ENCODE measurements around the gene GNMT. TPM values are rescaled to one million over a fixed set of nuclear protein-coding genes. Genes with fewer than 3 reads are reported as not detected.

GNMT gene
- total RNA-seq, 1 donor from 2014 or later = 0.54 TPM

- H3K4me3 Mint-ChIP-seq (ENCODE audit: unreplicated experiment) = no peak overlapping the region
- DNase-seq = no peak
- H3K27ac Mint-ChIP-seq (ENCODE audit: unreplicated experiment) = no peak overlapping the region
- TF ChIP-seq, protein P1, sequence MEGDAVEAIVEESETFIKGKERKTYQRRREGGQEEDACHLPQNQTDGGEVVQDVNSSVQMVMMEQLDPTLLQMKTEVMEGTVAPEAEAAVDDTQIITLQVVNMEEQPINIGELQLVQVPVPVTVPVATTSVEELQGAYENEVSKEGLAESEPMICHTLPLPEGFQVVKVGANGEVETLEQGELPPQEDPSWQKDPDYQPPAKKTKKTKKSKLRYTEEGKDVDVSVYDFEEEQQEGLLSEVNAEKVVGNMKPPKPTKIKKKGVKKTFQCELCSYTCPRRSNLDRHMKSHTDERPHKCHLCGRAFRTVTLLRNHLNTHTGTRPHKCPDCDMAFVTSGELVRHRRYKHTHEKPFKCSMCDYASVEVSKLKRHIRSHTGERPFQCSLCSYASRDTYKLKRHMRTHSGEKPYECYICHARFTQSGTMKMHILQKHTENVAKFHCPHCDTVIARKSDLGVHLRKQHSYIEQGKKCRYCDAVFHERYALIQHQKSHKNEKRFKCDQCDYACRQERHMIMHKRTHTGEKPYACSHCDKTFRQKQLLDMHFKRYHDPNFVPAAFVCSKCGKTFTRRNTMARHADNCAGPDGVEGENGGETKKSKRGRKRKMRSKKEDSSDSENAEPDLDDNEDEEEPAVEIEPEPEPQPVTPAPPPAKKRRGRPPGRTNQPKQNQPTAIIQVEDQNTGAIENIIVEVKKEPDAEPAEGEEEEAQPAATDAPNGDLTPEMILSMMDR (IDR thresholded peaks at IDR 0.05; ENCODE audit: partially characterized antibody, unreplicated experiment) = no peak
- H3K27me3 Mint-ChIP-seq (ENCODE audit: unreplicated experiment) = peaks cover 1% of the 10 kb centered on the region
- no peaks in the 10 kb centered on the region for H3K36me3 Mint-ChIP-seq (ENCODE audit: unreplicated experiment)
- no peaks in the 10 kb centered on the region for H3K9me3 Mint-ChIP-seq (ENCODE audit: unreplicated experiment)
- peaks cover under 1% of the 10 kb centered on the region for H3K4me1 Mint-ChIP-seq (ENCODE audit: low read depth, unreplicated experiment)
These were observed 44.3 kb upstream of the GNMT start for GRCh38 chr6:42916288-42916687.

DNA sequence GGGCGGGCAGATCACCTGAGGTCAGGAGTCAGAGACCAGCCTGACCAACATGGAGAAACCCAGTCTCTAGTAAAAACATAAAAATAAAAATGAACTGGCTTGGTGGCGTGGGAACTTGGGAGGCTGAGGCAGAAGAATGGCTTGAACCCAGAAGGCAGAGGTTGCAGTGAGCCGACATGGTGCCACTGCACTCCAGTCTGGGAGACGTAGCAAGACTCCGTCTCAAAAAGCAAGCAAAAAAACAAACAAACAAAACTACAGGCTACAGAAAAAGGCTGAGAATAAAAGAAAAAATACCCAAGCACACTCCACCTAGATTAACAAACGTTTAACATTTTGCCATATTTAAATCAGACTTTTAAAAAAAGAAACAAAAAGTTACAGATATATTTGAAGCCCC, 38.8 kb upstream of the GNMT start:
- Mint-ChIP-seq H3K4me3 (ENCODE audit: unreplicated experiment) (no peak overlapping the region), H3K9me3 (ENCODE audit: unreplicated experiment) (no peaks in the 10 kb centered on the region), H3K27ac (ENCODE audit: unreplicated experiment) (no peak overlapping the region), H3K36me3 (ENCODE audit: unreplicated experiment) (no peaks in the 10 kb centered on the region), H3K4me1 (ENCODE audit: low read depth, unreplicated experiment) (no peaks in the 10 kb centered on the region), H3K27me3 (ENCODE audit: unreplicated experiment) (peaks cover 2% of the 10 kb centered on the region)
- DNase-seq = no peak
- TF ChIP-seq, protein P1 (IDR thresholded peaks at IDR 0.05; ENCODE audit: partially characterized antibody, unreplicated experiment) = no peak

GRCh38 chr6:42923666-42924065, 36.9 kb upstream of the GNMT start:
- no peaks in the 10 kb centered on the region for H3K4me1 Mint-ChIP-seq (ENCODE audit: low read depth, unreplicated experiment)
- peaks cover 2% of the 10 kb centered on the region for H3K27me3 Mint-ChIP-seq (ENCODE audit: unreplicated experiment)
- no peaks in the 10 kb centered on the region for H3K9me3 Mint-ChIP-seq (ENCODE audit: unreplicated experiment)
- H3K4me3 Mint-ChIP-seq (ENCODE audit: unreplicated experiment) = no peak overlapping the region
- H3K27ac Mint-ChIP-seq (ENCODE audit: unreplicated experiment) = no peak overlapping the region
- H3K36me3 Mint-ChIP-seq (ENCODE audit: unreplicated experiment) = no peaks in the 10 kb centered on the region
- no peak for DNase-seq
- TF ChIP-seq, protein P1 (IDR thresholded peaks at IDR 0.05; ENCODE audit: partially characterized antibody, unreplicated experiment) = no peak

- Mint-ChIP-seq H3K27ac (ENCODE audit: unreplicated experiment) (no peak overlapping the region), H3K9me3 (ENCODE audit: unreplicated experiment) (peaks cover 2% of the 10 kb centered on the region), H3K27me3 (ENCODE audit: unreplicated experiment) (peaks cover 5% of the 10 kb centered on the region), H3K36me3 (ENCODE audit: unreplicated experiment) (no peaks in the 10 kb centered on the region), H3K4me3 (ENCODE audit: unreplicated experiment) (no peak overlapping the region), H3K4me1 (ENCODE audit: low read depth, unreplicated experiment) (peaks cover 3% of the 10 kb centered on the region)
- DNase-seq = no peak
- TF ChIP-seq, protein P1 (IDR thresholded peaks at IDR 0.05; ENCODE audit: partially characterized antibody, unreplicated experiment) = no peak
These were observed 35.2 kb upstream of the GNMT start for GRCh38 chr6:42925248-42925857.

- Mint-ChIP-seq H3K4me3 (ENCODE audit: unreplicated experiment) (peak within 1 kb of the TSS; percentile 98), H3K36me3 (ENCODE audit: unreplicated experiment) (no peaks in the 10 kb centered on the region), H3K9me3 (ENCODE audit: unreplicated experiment) (peaks cover 2% of the 10 kb centered on the region), H3K27ac (ENCODE audit: unreplicated experiment) (peak within 1 kb of the TSS; percentile 99), H3K4me1 (ENCODE audit: low read depth, unreplicated experiment) (peaks cover 19% of the 10 kb centered on the region), H3K27me3 (ENCODE audit: unreplicated experiment) (peaks cover 9% of the 10 kb centered on the region)
- TF ChIP-seq, protein P1 (IDR thresholded peaks at IDR 0.05; ENCODE audit: partially characterized antibody, unreplicated experiment) = no peak
- peak; percentile 94 for DNase-seq
These were observed 31.4 kb upstream of the GNMT start, which contains the start of gene CNPY3 for GRCh38 chr6:42928986-42929820. Gene CNPY3, plus strand, starts transcription at chr6:42929480. Its CDS starts 91 bp downstream, at chr6:42929571.

All from glutamatergic neuron (in vitro differentiated cells).